ENCODE results near the gene FLYWCH1.
A peak's percentile ranks its signal among the peaks of the same experiment; 100 is the strongest.

FLYWCH1 gene

GRCh38 chr16:2969545-2970521 lies 58.1 kb downstream of the FLYWCH1 start:
- no peak for DNase-seq (ENCODE audit: low read depth)

DNA sequence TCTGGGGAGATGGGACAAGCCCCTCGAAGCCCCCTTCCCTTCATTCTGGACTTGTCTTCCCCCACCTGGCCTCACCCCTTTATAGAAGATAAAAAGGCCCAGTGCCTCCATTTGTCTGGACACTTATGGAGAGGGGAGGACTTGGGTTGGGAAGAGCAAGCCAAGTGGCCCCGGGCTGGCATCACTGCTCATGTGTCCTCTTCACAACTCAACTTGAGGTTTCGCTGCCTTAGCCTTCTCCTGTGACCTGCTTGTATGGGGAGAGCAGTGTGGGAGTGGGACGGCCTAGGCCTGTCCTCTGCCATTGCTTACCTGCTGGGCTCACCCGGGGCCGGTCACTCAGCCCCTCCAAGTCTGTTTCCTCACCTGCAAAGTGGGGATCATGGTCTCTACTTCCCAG lies 58.8 kb downstream of the FLYWCH1 start:
- no peak for DNase-seq (ENCODE audit: low read depth)

DNA sequence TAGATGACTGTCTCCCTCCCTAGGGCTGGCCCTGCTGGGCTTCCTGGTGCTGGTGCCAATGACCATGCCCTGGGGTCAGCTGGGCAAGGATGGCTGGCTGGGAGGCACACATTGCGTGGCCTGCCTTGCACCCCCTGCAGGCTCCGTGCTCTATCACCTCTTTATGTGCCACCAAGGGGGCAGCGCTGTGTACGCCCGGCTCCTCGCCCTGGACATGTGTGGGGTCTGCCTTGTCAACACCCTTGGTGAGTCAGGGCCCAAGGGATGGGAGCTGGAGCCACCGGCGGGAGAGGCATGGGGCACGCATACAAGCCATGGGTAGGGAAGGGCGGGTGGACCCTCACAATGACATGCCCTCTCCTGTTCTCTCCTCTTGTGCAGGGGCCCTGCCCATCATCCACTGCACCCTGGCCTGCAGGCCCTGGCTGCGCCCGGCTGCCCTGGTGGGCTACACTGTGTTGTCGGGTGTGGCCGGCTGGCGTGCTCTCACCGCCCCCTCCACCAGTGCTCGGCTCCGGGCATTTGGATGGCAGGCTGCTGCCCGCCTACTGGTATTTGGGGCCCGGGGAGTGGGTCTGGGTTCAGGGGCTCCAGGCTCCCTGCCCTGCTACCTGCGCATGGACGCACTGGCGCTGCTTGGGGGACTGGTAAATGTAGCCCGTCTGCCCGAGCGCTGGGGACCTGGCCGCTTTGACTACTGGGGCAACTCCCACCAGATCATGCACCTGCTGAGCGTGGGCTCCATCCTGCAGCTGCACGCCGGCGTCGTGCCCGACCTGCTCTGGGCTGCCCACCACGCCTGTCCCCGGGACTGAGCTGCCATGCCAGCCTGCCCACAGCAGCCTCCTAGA lies 59.6 kb downstream of the FLYWCH1 start:
- no peak for DNase-seq (ENCODE audit: low read depth)

DNA sequence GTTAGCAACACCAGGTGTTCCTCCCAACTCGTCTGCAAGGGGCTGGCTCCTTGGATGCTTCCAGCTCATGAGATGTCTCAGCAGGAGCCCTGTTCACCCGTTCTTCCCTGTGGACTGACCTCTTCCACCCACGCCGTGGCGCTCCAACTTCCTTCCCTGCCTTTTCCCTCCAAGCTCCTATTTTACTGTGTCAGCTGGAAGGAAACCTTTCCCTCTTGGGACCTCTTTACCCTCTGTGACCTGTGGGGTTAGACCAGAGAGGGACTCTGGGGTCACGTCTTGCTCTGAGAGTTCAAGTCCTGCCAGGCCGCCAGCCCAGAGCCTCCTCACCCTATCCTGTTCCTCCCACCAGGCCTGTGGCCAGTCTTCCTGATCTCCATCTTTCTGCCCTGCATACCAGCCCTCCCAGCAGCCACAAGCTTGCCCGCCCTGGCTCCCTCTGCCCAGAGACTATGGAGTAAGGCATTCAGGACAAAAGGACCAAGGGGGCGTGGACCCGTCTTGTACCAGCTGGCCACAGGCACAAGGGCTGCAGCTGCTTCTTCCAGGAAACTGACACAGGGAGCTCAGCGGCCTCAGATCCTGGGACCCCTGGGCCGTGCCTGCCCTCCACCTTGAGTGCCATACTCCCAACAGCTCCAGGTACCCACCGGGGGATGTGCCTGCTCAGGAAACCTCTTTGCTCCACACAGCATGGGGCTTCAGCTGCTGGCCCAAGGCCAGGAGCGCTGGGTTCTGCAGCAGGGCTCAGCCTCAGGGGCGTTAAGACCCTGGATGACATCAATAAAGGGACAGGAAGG lies 60.5 kb downstream of the FLYWCH1 start:
- DNase-seq (ENCODE audit: low read depth): no peak

DNA sequence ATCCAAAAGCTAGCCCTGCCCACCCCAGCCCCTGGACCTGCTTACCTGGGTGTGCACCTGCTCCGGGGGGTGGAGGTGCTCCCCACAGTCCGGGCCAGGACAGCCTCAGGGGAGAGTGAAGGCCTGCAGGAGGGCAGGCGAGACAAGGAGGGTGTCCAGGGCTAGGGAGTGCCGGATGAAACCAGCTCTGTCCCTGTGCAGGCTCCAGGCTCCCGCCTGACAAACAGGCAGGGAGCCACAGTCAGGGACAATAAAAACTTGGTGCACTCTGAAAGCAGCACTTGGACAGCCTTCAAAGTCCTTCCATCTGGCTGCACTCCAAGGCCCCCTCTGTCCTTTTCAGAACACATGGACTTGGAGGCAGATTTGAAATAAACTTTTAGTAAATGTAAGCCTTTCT lies 61.4 kb downstream of the FLYWCH1 start:
- DNase-seq (ENCODE audit: low read depth): no peak

- no peak for DNase-seq (ENCODE audit: low read depth)
These were observed 62.0 kb downstream of the FLYWCH1 start for GRCh38 chr16:2973605-2974318.

GRCh38 chr16:2974319-2975056 lies 62.8 kb downstream of the FLYWCH1 start:
- no peak for DNase-seq (ENCODE audit: low read depth)

- no peak for DNase-seq (ENCODE audit: low read depth)
These were observed 63.5 kb downstream of the FLYWCH1 start for GRCh38 chr16:2975161-2975795.

DNA sequence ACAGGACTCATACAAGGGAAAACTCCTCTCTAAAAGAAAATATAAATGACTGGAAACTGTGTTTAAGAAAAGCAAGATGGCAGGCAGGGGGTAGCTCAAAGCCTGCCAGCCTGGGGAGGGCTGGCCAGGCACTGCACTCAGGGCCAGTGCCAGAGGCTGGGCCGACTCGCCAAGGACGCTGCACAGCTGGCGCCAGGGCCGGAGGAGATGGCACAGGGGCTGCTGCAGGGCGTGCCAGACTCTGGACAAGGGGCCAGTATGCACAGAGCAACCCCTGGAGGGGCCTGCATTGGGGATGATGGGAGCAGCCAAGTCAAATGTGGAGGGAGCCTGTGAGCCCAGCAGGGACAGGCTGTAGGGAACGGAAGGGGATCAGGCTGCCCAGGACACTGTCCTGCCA lies 64.5 kb downstream of the FLYWCH1 start:
- no peak for DNase-seq (ENCODE audit: low read depth)

GRCh38 chr16:2976673-2977072 lies 64.9 kb downstream of the FLYWCH1 start:
- DNase-seq (ENCODE audit: low read depth): no peak

DNA sequence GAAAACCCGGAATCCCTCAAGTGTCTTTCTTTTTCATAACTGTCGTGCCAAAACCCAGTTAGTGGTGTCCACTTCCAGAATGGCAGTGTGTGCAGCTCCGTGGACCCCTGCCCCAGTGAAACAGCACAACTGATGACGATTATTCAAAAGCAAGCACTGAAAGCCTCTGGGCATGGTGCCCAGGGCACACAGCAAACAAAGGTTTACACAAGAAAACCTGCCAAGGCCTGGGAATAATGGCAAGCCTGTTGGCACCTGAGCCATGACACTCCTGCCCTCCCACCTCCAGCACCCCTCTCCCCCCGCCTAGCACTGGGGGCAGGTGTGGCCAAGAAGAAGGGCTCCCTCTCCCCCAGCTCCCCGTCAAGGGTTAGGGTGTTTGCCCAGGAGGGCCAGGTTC lies 65.7 kb downstream of the FLYWCH1 start:
- no peak for DNase-seq (ENCODE audit: low read depth)

- DNase-seq (ENCODE audit: low read depth): no peak
These were observed 68.0 kb downstream of the FLYWCH1 start for GRCh38 chr16:2979669-2980226.

DNA sequence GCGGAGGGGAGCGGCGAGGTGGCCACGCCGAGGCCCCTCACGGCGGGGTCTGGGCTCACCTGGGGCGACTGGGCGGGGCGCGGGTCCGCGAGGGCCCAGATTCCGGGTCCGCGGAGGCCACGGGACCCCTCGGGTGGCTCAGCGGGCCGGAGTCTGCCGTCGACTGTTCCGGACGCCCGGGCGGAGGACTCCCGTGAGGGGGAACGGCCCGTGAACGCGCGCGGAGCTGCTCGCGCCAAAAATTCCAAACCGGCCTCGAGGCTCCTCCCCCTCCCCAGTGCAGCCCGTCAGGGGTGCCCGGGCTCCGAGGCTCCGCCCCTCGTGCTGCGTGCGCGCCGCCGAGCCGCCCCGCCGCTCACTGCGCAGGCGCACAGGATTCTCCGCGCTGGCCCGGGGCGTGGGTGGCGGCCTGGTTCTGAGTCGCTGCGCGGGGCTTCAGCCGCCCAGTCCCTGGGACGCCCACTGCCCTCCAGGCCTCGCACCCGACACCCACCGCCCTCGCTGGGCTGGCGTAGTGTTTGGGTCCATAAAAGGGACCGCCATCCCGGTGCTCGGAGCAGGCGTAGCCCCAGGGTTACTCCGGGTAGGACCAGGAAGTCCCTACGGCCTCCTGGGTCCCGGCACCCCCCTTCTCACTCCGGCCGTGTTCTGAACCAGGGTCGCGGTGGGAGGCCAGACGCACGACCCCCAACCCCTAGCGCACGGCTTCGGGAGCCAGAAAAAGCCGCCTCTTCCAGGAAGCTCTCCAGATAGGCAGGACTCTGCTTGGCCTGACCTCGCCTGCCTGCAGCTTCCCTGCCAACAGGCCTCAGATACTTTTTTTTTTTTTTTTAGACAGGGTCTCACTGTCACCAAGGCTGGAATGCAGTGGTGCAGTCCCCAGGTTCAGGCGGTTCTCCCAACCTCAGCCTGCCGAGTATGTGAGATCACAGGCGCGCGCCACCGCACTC lies 68.8 kb downstream of the FLYWCH1 start, which contains the start of gene PKMYT1:
TSS of gene PKMYT1 (minus strand) at position 220 of the 950 bp plus-strand sequence. CDS start 789 bp downstream, outside the sequence.
- DNase-seq (ENCODE audit: low read depth): peak; percentile 70

DNA sequence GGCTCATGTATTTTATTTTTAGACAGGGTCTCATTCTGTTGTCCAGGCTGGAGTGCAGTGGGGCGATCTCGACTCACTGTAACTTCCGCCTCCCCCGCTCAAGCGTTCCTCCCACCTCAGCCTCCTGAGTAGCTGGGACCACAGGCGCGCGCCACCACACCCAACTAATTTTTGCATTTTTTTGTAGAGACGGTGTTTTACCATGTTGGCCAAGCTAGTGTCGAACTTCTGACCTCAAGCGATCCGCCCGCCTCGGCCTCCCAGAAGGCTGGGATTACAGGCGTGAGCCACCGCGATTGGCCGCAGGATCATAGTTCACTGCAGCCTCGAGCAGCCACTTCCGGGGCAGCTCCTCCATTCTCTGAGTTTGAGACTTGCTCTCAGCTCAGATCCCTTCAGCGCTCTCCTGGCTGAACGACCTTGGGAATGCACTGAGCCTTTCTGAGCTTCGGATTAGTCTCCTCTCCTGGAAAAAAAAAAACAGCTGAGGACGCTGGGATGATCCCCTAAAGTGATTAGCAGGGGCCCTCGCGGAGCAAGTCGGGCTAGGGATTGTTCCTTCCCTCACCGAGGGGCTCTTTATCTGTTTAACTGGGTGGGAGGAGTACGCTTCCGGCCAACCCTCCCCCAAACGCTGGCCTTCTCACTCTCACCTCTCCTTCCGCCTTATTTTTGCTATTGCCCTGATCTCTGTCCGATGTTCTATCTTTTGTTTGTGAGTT lies 69.6 kb downstream of the FLYWCH1 start:
- DNase-seq (ENCODE audit: low read depth): peak; percentile 62

DNA sequence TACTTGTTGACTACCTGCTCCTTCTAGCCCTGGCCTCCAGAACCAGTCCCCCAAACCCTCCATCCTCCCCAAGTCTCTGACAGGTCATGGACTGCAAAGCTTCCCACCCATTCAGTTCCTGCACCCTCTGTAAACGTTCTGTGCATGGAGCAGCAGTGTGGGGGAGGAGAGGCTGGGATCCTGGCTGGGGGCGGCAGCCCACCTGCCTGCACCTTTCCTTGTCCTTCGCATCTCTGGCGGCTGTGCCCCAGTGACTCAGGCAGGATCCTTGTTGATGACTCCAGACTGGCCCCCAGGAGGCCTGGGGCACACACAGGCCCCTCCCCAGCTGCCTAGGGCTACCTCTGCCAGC lies 70.1 kb downstream of the FLYWCH1 start:
- no peak for DNase-seq (ENCODE audit: low read depth)

DNA sequence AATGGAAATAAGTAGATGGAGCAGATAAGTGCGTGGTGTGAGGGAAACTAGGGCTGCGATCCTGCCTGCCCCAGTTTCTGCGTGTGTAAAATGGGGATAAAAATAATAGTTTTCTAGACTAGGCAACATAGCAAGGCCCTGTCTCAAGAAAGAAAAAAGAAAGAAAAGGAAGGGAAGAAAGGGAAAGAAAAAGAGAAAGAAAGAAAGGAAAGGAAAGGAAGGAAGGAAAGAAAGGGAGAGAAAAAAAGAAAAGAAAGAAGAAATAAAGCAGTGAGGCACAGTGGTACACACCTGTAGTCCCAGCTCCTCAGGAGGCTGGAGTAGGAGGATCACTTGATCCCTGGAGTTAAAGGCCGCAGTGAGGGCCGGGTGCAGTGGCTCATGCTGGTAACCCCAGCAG lies 70.7 kb downstream of the FLYWCH1 start:
- no peak for DNase-seq (ENCODE audit: low read depth)

GRCh38 chr16:2983706-2984136 lies 72.0 kb downstream of the FLYWCH1 start:
- no peak for DNase-seq (ENCODE audit: low read depth)

GRCh38 chr16:2985462-2985861 lies 73.7 kb downstream of the FLYWCH1 start:
- DNase-seq (ENCODE audit: low read depth): no peak

Data from CMK (cell line).